GM19328 (cell line): ENCODE results near the gene RBM33.

Experiments
- ATAC-seq: cut with Tn5 transposase; IDR thresholded peaks from one replicate; pipeline ENCODE4 v1.9.1; 2021; ENCODE audit warnings: mild to moderate bottlenecking, moderate library complexity; ENCODE audit not compliant: unreplicated experiment

Gene RBM33

GRCh38 chr7:155792315-155792960 lies 148.0 kb downstream of the RBM33 start:
- ATAC-seq, result no peak

- no peak for ATAC-seq
Observed at GRCh38 chr7:155792999-155793560, 148.6 kb downstream of the RBM33 start.

GRCh38 chr7:155793720-155794119 lies 149.3 kb downstream of the RBM33 start:
- no peak for ATAC-seq

- no peak for ATAC-seq
Observed at GRCh38 chr7:155794196-155794595, 149.7 kb downstream of the RBM33 start.

- ATAC-seq, result no peak
Observed at GRCh38 chr7:155795401-155795800, 150.9 kb downstream of the RBM33 start.

GRCh38 chr7:155795951-155796350 lies 151.5 kb downstream of the RBM33 start:
- no peak for ATAC-seq

- peak; percentile 62 for ATAC-seq
Observed at GRCh38 chr7:155796381-155797261, 152.2 kb downstream of the RBM33 start.

GRCh38 chr7:155797262-155798250 lies 153.1 kb downstream of the RBM33 start:
- ATAC-seq, result no peak

- no peak for ATAC-seq
Observed at GRCh38 chr7:155798673-155799439, 154.4 kb downstream of the RBM33 start.

- no peak for ATAC-seq
Observed at GRCh38 chr7:155799514-155799913, 155.1 kb downstream of the RBM33 start.

- ATAC-seq, result no peak
Observed at GRCh38 chr7:155800301-155800700, 155.8 kb downstream of the RBM33 start.

GRCh38 chr7:155800741-155801267 lies 156.3 kb downstream of the RBM33 start:
- no peak for ATAC-seq

- no peak for ATAC-seq
Observed at GRCh38 chr7:155802291-155802690, 157.8 kb downstream of the RBM33 start.

- no peak for ATAC-seq
Observed at GRCh38 chr7:155802906-155803417, 158.5 kb downstream of the RBM33 start.

GRCh38 chr7:155803418-155804376 lies 159.2 kb downstream of the RBM33 start:
- ATAC-seq, result no peak

- no peak for ATAC-seq
Observed at GRCh38 chr7:155804431-155804831, 160.0 kb downstream of the RBM33 start.

- ATAC-seq, result no peak
Observed at GRCh38 chr7:155804897-155805825, 160.7 kb downstream of the RBM33 start.

- no peak for ATAC-seq
Observed at GRCh38 chr7:155805826-155806095, 161.3 kb downstream of the RBM33 start.
